K562 (cell line): ENCODE results near the gene TOR1AIP1. TPM values are rescaled to one million over a fixed set of nuclear protein-coding genes. Genes with fewer than 3 reads are reported as not detected.
A peak's percentile ranks its signal among the peaks of the same experiment; 100 is the strongest.

Experiments used
- BRF1 ChIP-seq: IDR thresholded peaks from 3 replicates; pipeline ENCODE4 v1.6.1; 2011; ENCODE audit warnings: borderline replicate concordance, mild to moderate bottlenecking; ENCODE audit not compliant: insufficient read length; ENCODE audit errors: extremely low read depth
- CBFA2T3 ChIP-seq: fragments of 450-650 bp; IDR thresholded peaks from 2 replicates; pipeline ENCODE4 v1.6.1; 2017
- CTCFL ChIP-seq: IDR thresholded peaks from 2 replicates; pipeline ENCODE4 v1.6.1; 2011; ENCODE audit warnings: borderline replicate concordance, low read depth, mild to moderate bottlenecking, moderate library complexity, low read length; ENCODE audit not compliant: insufficient read depth, poor library complexity, severe bottlenecking
- GABPB2 ChIP-seq: fragments of 250-450 bp; sonication (Bioruptor Pico); conservative IDR thresholded peaks from 2 replicates; pipeline ENCODE4 v1.5.1; 2021; ENCODE audit warnings: mild to moderate bottlenecking
- GTF2F1 ChIP-seq: IDR thresholded peaks from 2 replicates; pipeline ENCODE4 v1.6.1; 2011; ENCODE audit warnings: low read depth, low read length, improper control_type of control experiment
- HDAC2 ChIP-seq: fragments of 450-650 bp; IDR thresholded peaks from 2 replicates; pipeline ENCODE4 v1.6.1; 2016; ENCODE audit warnings: mild to moderate bottlenecking
- HLTF ChIP-seq: fragments of 450-650 bp; IDR thresholded peaks from 2 replicates; pipeline ENCODE4 v1.6.1; 2016
- IRF2 ChIP-seq: sonication (generic); formaldehyde crosslinking; IDR thresholded peaks from 2 replicates; pipeline ENCODE4 v1.8.1; 2022; ENCODE audit warnings: mild to moderate bottlenecking, missing genetic modification reagents
- KHSRP ChIP-seq: fragments of 450-650 bp; IDR thresholded peaks from 2 replicates; pipeline ENCODE4 v1.6.1; 2017
- MECOM ChIP-seq: fragments of 250-450 bp; sonication (Bioruptor Pico); IDR thresholded peaks from 2 replicates; pipeline ENCODE4 v1.8.0; 2022; ENCODE audit warnings: inconsistent platforms
- NCOR1 ChIP-seq: fragments of 450-650 bp; IDR thresholded peaks from 2 replicates; pipeline ENCODE4 v1.6.1; 2016; ENCODE audit warnings: mild to moderate bottlenecking, moderate library complexity
- PHF8 ChIP-seq: fragments of 200-600 bp; sonication (generic); IDR thresholded peaks from 2 replicates; pipeline ENCODE4 v1.6.1; 2012; ENCODE audit warnings: mixed run types, mild to moderate bottlenecking, inconsistent platforms, low read length, moderate library complexity, borderline replicate concordance
- RCOR1 ChIP-seq, 2 experiments: IDR thresholded peaks; 2 replicates each; pipeline ENCODE4 v1.6.1; 2012; ENCODE audit warnings: low read depth in 2 of 2, low read length in 2 of 2, borderline replicate concordance in 1 of 2, improper control_type of control experiment in 1 of 2
- SNIP1 ChIP-seq: fragments of 450-650 bp; IDR thresholded peaks from 2 replicates; pipeline ENCODE4 v1.7.1; 2017; ENCODE audit warnings: low read depth, mild to moderate bottlenecking
- SNRNP70 ChIP-seq: fragments of 200-400 bp; formaldehyde crosslinking; optimal IDR thresholded peaks from 2 replicates; pipeline ENCODE3; 2017; ENCODE audit warnings: low read depth, low read length
- SREBF2 ChIP-seq: sonication (generic); formaldehyde crosslinking; IDR thresholded peaks from 2 replicates; pipeline ENCODE4 v1.4.0; 2020; ENCODE audit warnings: mild to moderate bottlenecking, missing genetic modification reagents
- TBP ChIP-seq: optimal IDR thresholded peaks from 2 replicates; pipeline ENCODE3; 2011; ENCODE audit warnings: low read depth, low read length, improper control_type of control experiment
- ZBTB17 ChIP-seq: fragments of 450-650 bp; formaldehyde crosslinking; IDR thresholded peaks from 2 replicates; pipeline ENCODE4 v1.4.0; 2020; ENCODE audit warnings: mild to moderate bottlenecking
- ZNF146 ChIP-seq: IDR thresholded peaks from one replicate; pipeline ENCODE4 v1.6.1; 2018; ENCODE audit warnings: missing compliant biosample characterization; ENCODE audit not compliant: unreplicated experiment
- ZNF239 ChIP-seq: fragments of 250-450 bp; sonication (Bioruptor Pico); IDR thresholded peaks from 2 replicates; pipeline ENCODE4 v1.4.0; 2020; ENCODE audit warnings: mild to moderate bottlenecking
- ZNF277 ChIP-seq: fragments of 250-450 bp; sonication (Bioruptor Pico); IDR thresholded peaks from 2 replicates; pipeline ENCODE4 v1.8.0; 2022; ENCODE audit warnings: inconsistent platforms, mild to moderate bottlenecking, moderate library complexity, borderline replicate concordance
- ZNF3 ChIP-seq: fragments of 250-450 bp; sonication (Bioruptor Pico); IDR thresholded peaks from 2 replicates; pipeline ENCODE4 v1.5.0; 2021; ENCODE audit warnings: mild to moderate bottlenecking, moderate library complexity
- ZNF384 ChIP-seq: IDR thresholded peaks from 2 replicates; pipeline ENCODE4 v1.6.1; 2012; ENCODE audit warnings: low read depth, low read length, improper control_type of control experiment
- ZNF668 ChIP-seq: fragments of 250-450 bp; sonication (Bioruptor Pico); IDR thresholded peaks from 2 replicates; pipeline ENCODE4 v1.8.0; 2022; ENCODE audit warnings: mild to moderate bottlenecking, inconsistent platforms
- ZNF717 ChIP-seq: fragments of 250-450 bp; sonication (Bioruptor Pico); IDR thresholded peaks from 2 replicates; pipeline ENCODE4 v1.5.0; 2021
- ZSCAN29 ChIP-seq: fragments of 450-650 bp; IDR thresholded peaks from 2 replicates; pipeline ENCODE4 v1.6.1; 2017
- ZZZ3 ChIP-seq: fragments of 450-650 bp; IDR thresholded peaks from 2 replicates; pipeline ENCODE4 v1.6.1; 2016; ENCODE audit warnings: antibody characterized with exemption, mild to moderate bottlenecking, moderate library complexity
- polyA plus RNA-seq, 8 experiments: library from polyadenylated mRNA; depleted of rRNA in 4 of 8; stranded (reverse) in 5 of 8; unstranded in 3 of 8; fragments of >200 nt; fragmentation: Nextera tagmentation in 2 of 8; fragmentation: Illumina TruSeq in 1 of 8; extraction: Ambion mirVana in 2 of 8; extraction: Trizol in 1 of 8; gene quantifications; 2 replicates each; pipeline versions ENCODE4 v1.2.1 to v1.2.3, GENCODE V29; 2011 to 2014; ENCODE audit warnings: inconsistent platforms in 1 of 8, missing spikeins in 1 of 8
- total RNA-seq, 7 experiments: library from RNA; depleted of rRNA in 6 of 7; stranded (reverse); fragments of >200 nt in 6 of 7; fragmentation: Illumina TruSeq in 2 of 7; extraction: Trizol in 2 of 7; gene quantifications; 2 replicates each; pipeline versions ENCODE4 v1.2.1 to v1.2.3, GENCODE V29; 2011 to 2021; ENCODE audit warnings: low replicate concordance in 1 of 7

The TOR1AIP1 gene
- total and polyA plus RNA-seq, 9 of the 15 experiments (the other 6 are each of a cell fraction or from before 2014, with no cell fraction given): 18.1 to 46.9 (median 35.5) TPM

- TF ChIP-seq ZNF277 (CRISPR knock-in tag) (no peak), GTF2F1 (peak; percentile 93), NCOR1 (peak; percentile 82), ZNF146 (no peak), SNIP1 (0 out of 2 replicates have a peak, but pooled peaks have one; percentile 23), MECOM (peak; percentile 78), ZSCAN29 (0 out of 2 replicates have a peak, but pooled peaks have one; percentile 59), ZNF239 (CRISPR knock-in tag) (peak; percentile 79), TBP (peak; percentile 97), HDAC2 (peak; percentile 58), SREBF2 (CRISPR knock-in tag) (0 out of 2 replicates have a peak, but pooled peaks have one; percentile 88), GABPB2 (peak; percentile 61), CTCFL (peak; percentile 0), ZNF717 (CRISPR knock-in tag) (peak; percentile 72; the same call in 1 of the 2 replicates), CBFA2T3 (peak; percentile 2; the same call in 1 of the 2 replicates), BRF1 (no peak), ZZZ3 (peak; percentile 18; the same call in 1 of the 2 replicates), KHSRP (no peak), IRF2 (CRISPR knock-in tag) (no peak), SNRNP70 (no peak), PHF8 (peak; percentile 98), ZBTB17 (CRISPR knock-in tag) (peak; percentile 81), ZNF3 (CRISPR knock-in tag) (no peak), RCOR1 (IDR thresholded peaks at IDR 0.05; ENCODE audit: borderline replicate concordance in 1 of 2, low read depth in 2 of 2, low read length in 2 of 2) (peak; percentile 31 to 62; a peak in 2 of 4 replicates), HLTF (peak; percentile 80; the same call in 1 of the 2 replicates), ZNF384 (0 out of 2 replicates have a peak, but pooled peaks have one; percentile 44), ZNF668 (CRISPR knock-in tag) (peak; percentile 4; the same call in 1 of the 2 replicates)
Observed at GRCh38 chr1:179882253-179883039, at the start of gene TOR1AIP1 (continued).
